ENCODE measurements around the gene SNX17.
A peak's percentile ranks its signal among the peaks of the same experiment; 100 is the strongest.
"Not testable (repeated sequence)": the region's sequence is repeated elsewhere in the genome, so short reads cannot be mapped to it uniquely, and the experiment has no call there.

SNX17 gene

GRCh38 chr2:27398962-27399361 lies 28.5 kb downstream of the SNX17 start:
- DNase-seq (ENCODE audit: low read depth) = no peak

GRCh38 chr2:27400348-27401135 lies 30.1 kb downstream of the SNX17 start:
- no peak for DNase-seq (ENCODE audit: low read depth)

- DNase-seq (ENCODE audit: low read depth) = no peak
Measured at GRCh38 chr2:27407798-27408491, 37.5 kb downstream of the SNX17 start.

GRCh38 chr2:27408601-27409320 lies 38.3 kb downstream of the SNX17 start:
- DNase-seq (ENCODE audit: low read depth) = peak; percentile 2

GRCh38 chr2:27409321-27410073 lies 39.1 kb downstream of the SNX17 start, which contains the start of gene PPM1G:
Gene PPM1G (minus strand): TSS chr2:27409591. CDS start chr2:27409422, 169 bp downstream.
- peak; percentile 96 for DNase-seq (ENCODE audit: low read depth)

GRCh38 chr2:27412419-27413152 lies 42.2 kb downstream of the SNX17 start:
- no peak for DNase-seq (ENCODE audit: low read depth)

- DNase-seq (ENCODE audit: low read depth) = no peak
Measured at GRCh38 chr2:27416151-27416550, 45.7 kb downstream of the SNX17 start.

DNA sequence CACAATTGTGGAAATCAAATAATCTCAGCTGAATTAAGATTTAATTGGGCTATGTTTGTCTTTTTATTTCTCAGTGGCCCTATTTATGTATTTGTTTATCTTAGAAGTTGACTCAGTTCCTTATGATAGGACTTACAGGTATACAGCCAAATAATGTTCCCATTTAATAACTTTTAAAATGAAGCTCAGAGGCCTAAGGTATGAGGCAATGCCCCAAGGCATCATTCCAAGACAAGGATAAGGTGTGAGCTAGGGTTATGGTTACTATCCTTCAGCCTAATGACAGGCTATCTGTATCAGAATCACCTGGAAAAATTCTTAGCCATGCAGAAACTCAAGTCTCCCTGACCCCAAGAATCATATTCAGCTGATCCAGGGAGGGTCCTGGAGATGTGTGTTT lies 50.6 kb downstream of the SNX17 start:
- DNase-seq (ENCODE audit: low read depth) = no peak

- no peak for DNase-seq (ENCODE audit: low read depth)
Measured at GRCh38 chr2:27421660-27422250, 51.3 kb downstream of the SNX17 start.

- no peak for DNase-seq (ENCODE audit: low read depth)
Measured at GRCh38 chr2:27422958-27423357, 52.5 kb downstream of the SNX17 start.

GRCh38 chr2:27425039-27425438 lies 54.6 kb downstream of the SNX17 start:
- not testable (repeated sequence) for DNase-seq (ENCODE audit: low read depth)
